Smooth muscle cell (in vitro differentiated cells): Measurements from ENCODE around the gene PPP1R1B. TPM values are rescaled to one million over a fixed set of nuclear protein-coding genes. Genes with fewer than 3 reads are reported as not detected.

ENCODE experiments used
- DNase-seq: peaks from one replicate; lab custom pipeline; 2025; ENCODE audit not compliant: unreplicated experiment; lab: John Stamatoyannopoulos, UW
- H2AFZ ChIP-seq: fragments of 200-600 bp; sonication (generic); 2 replicates; pipeline ENCODE4 v1.6.0; 2016; ENCODE audit warnings: antibody characterized with exemption, low read depth, mild to moderate bottlenecking
- H3F3A ChIP-seq: fragments of 200-600 bp; sonication (generic); 2 replicates; pipeline ENCODE4 v1.6.0; 2017; ENCODE audit warnings: antibody characterized with exemption, low read depth
- H3K27ac ChIP-seq: fragments of 200-600 bp; sonication (generic); 2 replicates; pipeline ENCODE4 v1.5.1; 2016; ENCODE audit warnings: low read depth, mild to moderate bottlenecking
- H3K27me3 ChIP-seq: fragments of 200-600 bp; sonication (generic); 2 replicates; pipeline ENCODE4 v1.6.1; 2016; ENCODE audit warnings: low read depth, mild to moderate bottlenecking
- H3K36me3 ChIP-seq: fragments of 200-600 bp; sonication (generic); 2 replicates; pipeline ENCODE4 v1.5.1; 2016; ENCODE audit warnings: low read depth
- H3K4me1 ChIP-seq: fragments of 200-600 bp; sonication (generic); 2 replicates; pipeline ENCODE4 v1.5.1; 2016; ENCODE audit warnings: low read depth
- H3K4me2 ChIP-seq: fragments of 200-600 bp; sonication (generic); 2 replicates; pipeline ENCODE4 v1.6.0; 2016; ENCODE audit warnings: mild to moderate bottlenecking
- H3K4me3 ChIP-seq: fragments of 200-600 bp; sonication (generic); 2 replicates; pipeline ENCODE4 v1.5.1; 2016; ENCODE audit warnings: mild to moderate bottlenecking
- H3K79me2 ChIP-seq: fragments of 200-600 bp; sonication (generic); 2 replicates; pipeline ENCODE4 v1.6.0; 2016; ENCODE audit warnings: low read depth, mild to moderate bottlenecking
- H3K9ac ChIP-seq: fragments of 200-600 bp; sonication (generic); 2 replicates; pipeline ENCODE4 v1.6.0; 2016; ENCODE audit warnings: low read depth
- H3K9me3 ChIP-seq: fragments of 200-600 bp; sonication (generic); replicated peaks from 2 replicates; pipeline ENCODE4 v1.5.1; 2016; ENCODE audit warnings: low read depth
- H4K20me1 ChIP-seq: fragments of 200-600 bp; sonication (generic); 2 replicates; pipeline ENCODE4 v1.6.0; 2016; ENCODE audit warnings: low read depth
- CTCF ChIP-seq: fragments of 200-600 bp; sonication (generic); IDR thresholded peaks from 2 replicates; pipeline ENCODE4 v1.5.1; 2017; ENCODE audit warnings: borderline replicate concordance, mild to moderate bottlenecking, antibody characterized with exemption; ENCODE audit not compliant: insufficient read depth, poor library complexity, severe bottlenecking
- WGBS: methylation state at CpG from one replicate; pipeline ENCODE4 v1.1.7; 2016; ENCODE audit warnings: low lambda C conversion rate; 5-methylcytosine and 5-hydroxymethylcytosine counted together
- polyA plus RNA-seq: library from polyadenylated mRNA; unstranded; fragments of >200 nt; fragmentation: Nextera tagmentation; extraction: Ambion mirVana; gene quantifications from 2 replicates; pipeline ENCODE4 v1.2.1, GENCODE V29; 2016
- total RNA-seq: library from RNA; depleted of rRNA; stranded (reverse); fragments of >200 nt; gene quantifications from 2 replicates; pipeline ENCODE4 v1.2.3, GENCODE V29; 2014

The PPP1R1B gene
- total and polyA plus RNA-seq, 2 experiments from 2014 or later = not detected

GRCh38 chr17:39666601-39667261 is 40.0 kb downstream of the PPP1R1B start:
- WGBS = 75% methylated on average over 11 of the region's 11 CpGs
- Histone ChIP-seq H3K9ac (no peak overlapping the region), H3K27ac (no peak overlapping the region), H3K27me3 (peaks cover 63% of the 10 kb centered on the region), H2AFZ (no peak overlapping the region), H3K4me3 (no peak overlapping the region), H3K79me2 (no peaks in the 10 kb centered on the region), H3K36me3 (no peaks in the 10 kb centered on the region), H3F3A (no peaks in the 10 kb centered on the region), H3K4me2 (peak overlapping the region; percentile 93), H3K9me3 (no peaks in the 10 kb centered on the region), H4K20me1 (peaks cover 2% of the 10 kb centered on the region), H3K4me1 (peaks cover 10% of the 10 kb centered on the region)
- DNase-seq = no peak
- TF ChIP-seq CTCF = no peak

GRCh38 chr17:39667262-39667944 is 40.7 kb downstream of the PPP1R1B start:
- Histone ChIP-seq H3K9ac (no peak overlapping the region), H3K4me1 (peaks cover 10% of the 10 kb centered on the region), H4K20me1 (no peaks in the 10 kb centered on the region), H3K27ac (no peak overlapping the region), H3K4me2 (peak overlapping the region; percentile 93), H3K27me3 (peaks cover 63% of the 10 kb centered on the region), H3K4me3 (peak overlapping the region; percentile 50), H3K79me2 (no peaks in the 10 kb centered on the region), H3K9me3 (no peaks in the 10 kb centered on the region), H3K36me3 (no peaks in the 10 kb centered on the region), H2AFZ (no peak overlapping the region), H3F3A (no peaks in the 10 kb centered on the region)
- no peak for DNase-seq
- WGBS = 16% methylated on average over 32 of the region's 49 CpGs
- no peak for TF ChIP-seq CTCF

- H3K9ac ChIP-seq = no peak within 1 kb of the TSS
- peaks cover 63% of the 10 kb centered on the region for H3K27me3 ChIP-seq
- H3F3A ChIP-seq = no peaks in the 10 kb centered on the region
- H3K9me3 ChIP-seq = no peaks in the 10 kb centered on the region
- no peaks in the 10 kb centered on the region for H3K79me2 ChIP-seq
- no peak within 1 kb of the TSS for H3K27ac ChIP-seq
- no peaks in the 10 kb centered on the region for H4K20me1 ChIP-seq
- DNase-seq = no peak
- H2AFZ ChIP-seq = peak within 1 kb of the TSS; percentile 31
- no peaks in the 10 kb centered on the region for H3K36me3 ChIP-seq
- WGBS = 2% methylated on average over 52 of the region's 85 CpGs
- H3K4me3 ChIP-seq = peak within 1 kb of the TSS; percentile 50
- peak within 1 kb of the TSS; percentile 93 for H3K4me2 ChIP-seq
- H3K4me1 ChIP-seq = peaks cover 10% of the 10 kb centered on the region
- peak; percentile 57 for TF ChIP-seq CTCF
Observed at GRCh38 chr17:39667945-39668924, 41.5 kb downstream of the PPP1R1B start, which contains the start of gene PNMT. Gene PNMT (plus strand): TSS chr17:39668453. CDS start chr17:39668476, 23 bp downstream.
